Mesothelial cell of epicardium (in vitro differentiated cells): ENCODE results near the gene TRPM3. TPM values are rescaled to one million over a fixed set of nuclear protein-coding genes. Genes with fewer than 3 reads are reported as not detected.
A peak's percentile ranks its signal among the peaks of the same experiment; 100 is the strongest.

Source experiments
- DNase-seq, 2 experiments: peaks; one replicate each; pipeline ENCODE4 v3.0.0; 2021; ENCODE audit warnings: low spot score in 2 of 2; ENCODE audit not compliant: unreplicated experiment in 2 of 2
- H3K27ac Mint-ChIP-seq: 2 replicates; pipeline ENCODE4 v1.8.0; 2021; ENCODE audit warnings: mixed read lengths
- H3K27me3 Mint-ChIP-seq: 2 replicates; pipeline ENCODE4 v1.8.0; 2021; ENCODE audit warnings: low read depth, mixed read lengths
- H3K36me3 Mint-ChIP-seq: 2 replicates; pipeline ENCODE4 v1.8.0; 2021; ENCODE audit warnings: mixed read lengths
- H3K4me1 Mint-ChIP-seq: 2 replicates; pipeline ENCODE4 v1.8.0; 2021; ENCODE audit warnings: mixed read lengths
- H3K4me3 Mint-ChIP-seq: 2 replicates; pipeline ENCODE4 v1.8.0; 2021; ENCODE audit warnings: mild to moderate bottlenecking, moderate library complexity, mixed read lengths
- H3K9me3 Mint-ChIP-seq: 2 replicates; pipeline ENCODE4 v1.8.0; 2021; ENCODE audit warnings: mixed read lengths
- total RNA-seq: library from RNA; stranded (reverse); gene quantifications from 3 replicates; pipeline ENCODE4 v1.2.1, GENCODE V29; 2021
- TF ChIP-seq, protein P1 (sequence below): fragments of 200-600 bp; sonication (generic); IDR thresholded peaks from one replicate; pipeline ENCODE4 v1.5.0; 2021; ENCODE audit warnings: antibody characterized with exemption; ENCODE audit not compliant: unreplicated experiment

The TRPM3 gene
- total RNA-seq, 1 donor from 2014 or later = 1.6 TPM

DNA sequence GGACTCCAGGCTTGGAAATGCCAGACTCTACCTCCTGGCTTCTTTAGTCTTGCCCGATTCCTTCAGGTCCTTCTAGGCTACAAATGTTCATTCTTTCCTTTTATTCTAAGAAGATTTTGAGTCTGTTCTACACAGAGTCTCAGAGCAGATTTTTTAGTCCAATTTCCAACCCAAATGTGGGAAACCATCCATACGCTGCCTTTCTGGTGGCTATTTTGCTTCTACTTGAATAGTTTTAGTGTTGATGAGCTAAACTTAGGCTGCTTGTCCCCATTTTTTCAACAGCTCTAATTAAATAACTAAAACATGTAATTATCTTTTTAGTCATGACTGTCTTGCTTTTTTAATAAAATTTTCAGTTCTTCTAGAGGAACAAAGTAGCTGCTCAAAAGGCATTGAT, 594.5 kb downstream of the TRPM3 start:
- Mint-ChIP-seq H3K27me3 (no peaks in the 10 kb centered on the region), H3K9me3 (peaks cover 15% of the 10 kb centered on the region), H3K4me1 (no peaks in the 10 kb centered on the region), H3K36me3 (peaks cover 2% of the 10 kb centered on the region), H3K27ac (no peak overlapping the region), H3K4me3 (no peak overlapping the region)
- TF ChIP-seq, protein P1, sequence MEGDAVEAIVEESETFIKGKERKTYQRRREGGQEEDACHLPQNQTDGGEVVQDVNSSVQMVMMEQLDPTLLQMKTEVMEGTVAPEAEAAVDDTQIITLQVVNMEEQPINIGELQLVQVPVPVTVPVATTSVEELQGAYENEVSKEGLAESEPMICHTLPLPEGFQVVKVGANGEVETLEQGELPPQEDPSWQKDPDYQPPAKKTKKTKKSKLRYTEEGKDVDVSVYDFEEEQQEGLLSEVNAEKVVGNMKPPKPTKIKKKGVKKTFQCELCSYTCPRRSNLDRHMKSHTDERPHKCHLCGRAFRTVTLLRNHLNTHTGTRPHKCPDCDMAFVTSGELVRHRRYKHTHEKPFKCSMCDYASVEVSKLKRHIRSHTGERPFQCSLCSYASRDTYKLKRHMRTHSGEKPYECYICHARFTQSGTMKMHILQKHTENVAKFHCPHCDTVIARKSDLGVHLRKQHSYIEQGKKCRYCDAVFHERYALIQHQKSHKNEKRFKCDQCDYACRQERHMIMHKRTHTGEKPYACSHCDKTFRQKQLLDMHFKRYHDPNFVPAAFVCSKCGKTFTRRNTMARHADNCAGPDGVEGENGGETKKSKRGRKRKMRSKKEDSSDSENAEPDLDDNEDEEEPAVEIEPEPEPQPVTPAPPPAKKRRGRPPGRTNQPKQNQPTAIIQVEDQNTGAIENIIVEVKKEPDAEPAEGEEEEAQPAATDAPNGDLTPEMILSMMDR = no peak
- DNase-seq = no peak

DNA sequence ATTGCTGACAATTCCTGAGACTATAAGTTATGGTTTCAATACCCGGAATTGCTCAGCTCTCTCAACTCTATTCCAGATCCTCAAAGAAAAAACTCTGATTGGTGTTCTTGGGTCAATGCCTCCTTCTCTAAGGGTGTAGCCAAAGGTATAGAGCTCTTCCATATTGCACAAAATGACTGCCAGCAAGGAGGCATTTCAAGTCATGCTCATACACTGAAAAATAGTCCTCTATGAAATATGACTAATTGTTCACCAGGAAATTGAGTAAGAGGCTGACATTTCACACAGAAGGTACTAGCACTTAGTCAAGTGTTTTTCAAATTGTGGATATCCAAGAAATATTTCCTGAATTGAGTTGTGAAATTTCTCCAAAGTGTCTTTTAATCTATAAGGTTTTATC, 595.9 kb downstream of the TRPM3 start:
- H3K27ac Mint-ChIP-seq = no peak overlapping the region
- no peak for DNase-seq
- peaks cover 15% of the 10 kb centered on the region for H3K9me3 Mint-ChIP-seq
- H3K36me3 Mint-ChIP-seq = peaks cover 2% of the 10 kb centered on the region
- H3K27me3 Mint-ChIP-seq = no peaks in the 10 kb centered on the region
- H3K4me1 Mint-ChIP-seq = no peaks in the 10 kb centered on the region
- no peak overlapping the region for H3K4me3 Mint-ChIP-seq
- TF ChIP-seq, protein P1 = no peak

DNA sequence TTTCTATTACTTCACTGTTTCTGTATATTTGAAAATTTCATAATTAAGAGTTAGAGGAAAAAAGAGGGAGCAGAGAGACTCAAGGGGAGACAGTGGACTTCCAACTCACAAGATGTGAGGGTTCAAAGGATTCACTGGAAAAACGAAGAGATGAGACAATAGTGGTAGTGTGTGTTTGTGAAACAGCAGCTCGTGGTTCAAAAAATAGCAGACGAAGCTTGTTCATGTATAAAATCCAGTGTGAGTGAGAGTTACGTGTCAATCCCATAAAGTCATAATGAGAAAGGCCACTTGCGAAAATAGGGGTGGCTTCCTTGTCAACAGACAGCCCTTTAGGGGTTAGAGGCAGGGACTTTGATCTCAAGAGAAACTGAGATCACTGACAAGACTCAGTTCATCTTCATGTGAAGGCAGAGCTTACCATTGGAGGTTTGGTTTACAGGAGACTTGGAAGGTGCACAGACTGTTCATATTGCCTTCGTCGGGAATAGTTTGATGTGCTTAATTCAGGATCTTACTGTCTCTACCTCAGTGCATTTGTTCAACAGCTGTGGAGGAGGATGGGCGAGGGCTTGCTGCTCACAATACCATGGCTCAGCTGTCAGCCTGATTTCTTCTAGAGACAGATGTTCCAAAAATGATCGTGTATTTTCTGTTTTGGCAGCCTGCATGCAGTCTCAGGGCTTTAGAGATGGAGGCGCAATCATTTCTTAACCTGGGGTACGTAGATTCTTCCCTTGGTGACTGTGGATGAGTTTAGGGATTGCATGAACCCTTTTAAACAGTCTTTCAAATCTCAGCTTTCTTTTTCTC, 601.3 kb downstream of the TRPM3 start:
- Mint-ChIP-seq H3K4me1 (peaks cover 5% of the 10 kb centered on the region), H3K27ac (no peak overlapping the region), H3K4me3 (no peak overlapping the region), H3K9me3 (peaks cover 10% of the 10 kb centered on the region), H3K36me3 (peaks cover 2% of the 10 kb centered on the region), H3K27me3 (no peaks in the 10 kb centered on the region)
- no peak for DNase-seq
- TF ChIP-seq, protein P1 = no peak

DNA sequence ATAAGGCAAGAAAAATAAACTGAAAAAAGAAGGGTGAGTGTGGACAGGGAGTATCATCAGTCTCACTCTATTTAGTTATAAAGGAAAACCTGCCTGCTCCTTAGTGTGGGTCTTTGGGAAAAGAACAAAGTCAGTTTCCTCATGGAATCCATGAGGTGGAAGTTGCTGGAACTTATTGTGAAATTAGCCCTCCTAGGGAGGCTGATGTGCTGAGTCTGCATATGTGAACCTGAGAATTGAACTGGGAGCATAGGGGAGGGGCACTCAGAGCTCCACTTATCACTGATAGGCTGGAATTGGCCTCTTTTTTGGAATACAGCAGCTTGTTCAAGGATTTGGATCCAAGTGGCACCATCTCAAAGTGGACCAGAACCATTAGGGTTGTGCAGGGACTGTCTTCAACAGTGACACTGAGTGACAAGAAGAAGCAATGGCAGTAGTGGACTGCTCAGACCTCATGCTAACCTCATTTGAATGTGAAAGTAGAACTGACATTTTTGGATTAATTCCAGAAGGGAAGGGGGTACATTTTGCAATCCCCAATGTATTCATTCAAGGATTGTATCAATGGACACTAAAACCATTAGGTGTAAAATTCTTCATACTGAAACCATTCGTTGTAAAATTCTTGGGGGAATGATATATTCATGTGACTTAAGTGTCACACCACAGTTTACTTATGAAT, 603.4 kb downstream of the TRPM3 start:
- no peaks in the 10 kb centered on the region for H3K36me3 Mint-ChIP-seq
- H3K9me3 Mint-ChIP-seq = no peaks in the 10 kb centered on the region
- DNase-seq = no peak
- H3K4me3 Mint-ChIP-seq = no peak overlapping the region
- TF ChIP-seq, protein P1 = no peak
- H3K4me1 Mint-ChIP-seq = peaks cover 17% of the 10 kb centered on the region
- H3K27me3 Mint-ChIP-seq = no peaks in the 10 kb centered on the region
- no peak overlapping the region for H3K27ac Mint-ChIP-seq

DNA sequence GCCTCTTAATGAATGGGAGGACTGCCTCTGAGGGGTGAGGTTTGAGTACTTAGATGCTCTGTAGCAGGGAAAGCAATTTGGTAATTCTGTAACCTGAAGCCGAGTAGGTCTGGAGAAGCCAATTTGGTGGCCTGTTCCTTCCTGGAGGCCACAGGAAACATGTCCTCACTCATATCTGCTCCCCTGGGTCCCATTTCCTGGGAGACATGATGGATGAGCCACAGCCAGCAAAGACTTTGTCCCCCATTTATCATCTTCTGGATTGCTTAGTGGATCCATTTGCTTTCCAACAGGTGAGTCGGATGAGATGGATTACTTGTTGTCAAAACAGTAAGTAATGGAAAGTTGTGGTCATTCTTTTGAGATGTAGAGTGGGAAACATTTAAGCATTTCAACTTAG, 607.1 kb downstream of the TRPM3 start:
- Mint-ChIP-seq H3K4me1 (peaks cover 21% of the 10 kb centered on the region), H3K9me3 (no peaks in the 10 kb centered on the region), H3K4me3 (no peak overlapping the region), H3K36me3 (no peaks in the 10 kb centered on the region), H3K27ac (peak overlapping the region; percentile 1), H3K27me3 (no peaks in the 10 kb centered on the region)
- TF ChIP-seq, protein P1 = no peak
- DNase-seq = no peak
